Measurements from ENCODE around the gene CRADD. TPM values are rescaled to one million over a fixed set of nuclear protein-coding genes. Genes with fewer than 3 reads are reported as not detected.

CRADD gene
- 1 to 10 TPM; 7.7 to 9.1 TPM for total RNA-seq
- 14.2 TPM for polyA plus RNA-seq (2013, experiment 1 of 2)
- polyA plus RNA-seq (2013, experiment 2 of 2), result 13.5 TPM
- long read RNA-seq, experiment 1, partial matches to known transcripts, result 0 of 2 reads
- long read RNA-seq, experiment 1, other reads (novel, unspliced or antisense), result 0 of 2 reads
- long read RNA-seq, experiment 2, transcript CRADD-201 (3 exons, 1,169 nt), result major isoform, 7 of 11 reads
- long read RNA-seq, experiment 2, partial matches to known transcripts, result 1 of 11 reads
- long read RNA-seq, experiment 2, other reads (novel, unspliced or antisense), result 3 of 11 reads
- long read RNA-seq, experiment 3, transcript CRADD-201 (3 exons, 1,169 nt), result major isoform, 17 of 18 reads
- long read RNA-seq, experiment 3, partial matches to known transcripts, result 0 of 18 reads
- long read RNA-seq, experiment 3, other reads (novel, unspliced or antisense), result 1 of 18 reads
- long read RNA-seq, experiment 4, transcript CRADD-201 (3 exons, 1,169 nt), result major isoform, 10 of 12 reads
- long read RNA-seq, experiment 4, partial matches to known transcripts, result 1 of 12 reads
- long read RNA-seq, experiment 4, other reads (novel, unspliced or antisense), result 1 of 12 reads

- peak within 1 kb of the TSS; percentile 99 for H3K27ac Mint-ChIP-seq
- no peaks in the 10 kb centered on the region for H3K9me3 Mint-ChIP-seq
- TF ChIP-seq CTCF (conservative IDR thresholded peaks at IDR 0.05), result no peak
- no peaks in the 10 kb centered on the region for H3K27me3 ChIP-seq (ENCODE audit: control insufficient read depth, insufficient read depth, low read length, poor library complexity, severe bottlenecking)
- H3K27ac ChIP-seq (ENCODE audit: low read depth, low read length), result peak within 1 kb of the TSS; percentile 95
- H3K27me3 Mint-ChIP-seq (ENCODE audit: insufficient read depth), result no peaks in the 10 kb centered on the region
- H3K36me3 ChIP-seq (ENCODE audit: control insufficient read depth, insufficient read depth, low read length), result no peaks in the 10 kb centered on the region
- peaks cover 10% of the 10 kb centered on the region for H3K4me1 ChIP-seq (ENCODE audit: control insufficient read depth, insufficient read depth, low read length)
- WGBS, 2 experiments (ENCODE audit: insufficient coverage in 1 of 2, insufficient read length in 1 of 2), result 0 to 1% methylated on average over 20 to 37 of the region's 41 CpGs
- H3K9me3 ChIP-seq (ENCODE audit: control insufficient read depth, low read length), result no peaks in the 10 kb centered on the region
- H3K36me3 Mint-ChIP-seq (ENCODE audit: low read depth), result no peaks in the 10 kb centered on the region
- peak within 1 kb of the TSS; percentile 84 for H3K9ac ChIP-seq (ENCODE audit: extremely low read depth, low read length, poor library complexity, severe bottlenecking)
- peaks cover 29% of the 10 kb centered on the region for H3K4me1 Mint-ChIP-seq
- DNase-seq, result peak; percentile 95
- H3K4me3 Mint-ChIP-seq, result peak within 1 kb of the TSS; percentile 94
- H3K4me3 ChIP-seq (ENCODE audit: low read length), result peak within 1 kb of the TSS; percentile 84
These were observed at the start of gene CRADD for GRCh38 chr12:93677195-93678064. Gene CRADD, plus strand, starts transcription at chr12:93677375.

- Mint-ChIP-seq H3K4me1 (no peaks in the 10 kb centered on the region), H3K4me3 (no peak overlapping the region), H3K9me3 (peaks cover 11% of the 10 kb centered on the region), H3K27ac (no peak overlapping the region), H3K27me3 (ENCODE audit: insufficient read depth) (no peaks in the 10 kb centered on the region), H3K36me3 (ENCODE audit: low read depth) (peaks cover 1% of the 10 kb centered on the region)
- H3K36me3 ChIP-seq (ENCODE audit: control insufficient read depth, insufficient read depth, low read length), result no peaks in the 10 kb centered on the region
- H3K9me3 ChIP-seq (ENCODE audit: control insufficient read depth, low read length), result peaks cover 10% of the 10 kb centered on the region
- no peak for DNase-seq
- H3K4me1 ChIP-seq (ENCODE audit: control insufficient read depth, insufficient read depth, low read length), result no peaks in the 10 kb centered on the region
- 83 to 90% methylated on average over 1 of the region's 1 CpG for WGBS, 2 experiments (ENCODE audit: insufficient coverage in 1 of 2, insufficient read length in 1 of 2)
- H3K27me3 ChIP-seq (ENCODE audit: control insufficient read depth, insufficient read depth, low read length, poor library complexity, severe bottlenecking), result no peaks in the 10 kb centered on the region
- peak overlapping the region; percentile 48 for H3K4me3 ChIP-seq (ENCODE audit: low read length)
- TF ChIP-seq CTCF (conservative IDR thresholded peaks at IDR 0.05), result no peak
- H3K27ac ChIP-seq (ENCODE audit: low read depth, low read length), result no peak overlapping the region
- H3K9ac ChIP-seq (ENCODE audit: extremely low read depth, low read length, poor library complexity, severe bottlenecking), result no peak overlapping the region
These were observed 44.8 kb upstream of the CRADD start for GRCh38 chr12:93632383-93632782.

GRCh38 chr12:93634416-93634815 lies 42.8 kb upstream of the CRADD start:
- Histone ChIP-seq H3K27me3 (ENCODE audit: control insufficient read depth, insufficient read depth, low read length, poor library complexity, severe bottlenecking) (no peaks in the 10 kb centered on the region), H3K4me1 (ENCODE audit: control insufficient read depth, insufficient read depth, low read length) (no peaks in the 10 kb centered on the region), H3K9ac (ENCODE audit: extremely low read depth, low read length, poor library complexity, severe bottlenecking) (no peak overlapping the region), H3K4me3 (ENCODE audit: low read length) (no peak overlapping the region), H3K36me3 (ENCODE audit: control insufficient read depth, insufficient read depth, low read length) (no peaks in the 10 kb centered on the region), H3K27ac (ENCODE audit: low read depth, low read length) (no peak overlapping the region), H3K9me3 (ENCODE audit: control insufficient read depth, low read length) (peaks cover 10% of the 10 kb centered on the region)
- Mint-ChIP-seq H3K9me3 (peaks cover 11% of the 10 kb centered on the region), H3K27ac (no peak overlapping the region), H3K4me1 (peaks cover 3% of the 10 kb centered on the region), H3K27me3 (ENCODE audit: insufficient read depth) (no peaks in the 10 kb centered on the region), H3K4me3 (no peak overlapping the region), H3K36me3 (ENCODE audit: low read depth) (peaks cover 1% of the 10 kb centered on the region)
- DNase-seq, result no peak
- 91 to 92% methylated on average over 3 of the region's 3 CpGs for WGBS, 2 experiments (ENCODE audit: insufficient coverage in 1 of 2, insufficient read length in 1 of 2)
- TF ChIP-seq CTCF (conservative IDR thresholded peaks at IDR 0.05), result no peak
